Measurements from ENCODE around the gene CCDC85B. TPM values are rescaled to one million over a fixed set of nuclear protein-coding genes. Genes with fewer than 3 reads are reported as not detected.

The CCDC85B gene
- total and polyA plus RNA-seq, 2 of the 13 experiments (the other 11 are each of a cell fraction or from before 2014, with no cell fraction given): 8.2 to 19.5 TPM

DNA sequence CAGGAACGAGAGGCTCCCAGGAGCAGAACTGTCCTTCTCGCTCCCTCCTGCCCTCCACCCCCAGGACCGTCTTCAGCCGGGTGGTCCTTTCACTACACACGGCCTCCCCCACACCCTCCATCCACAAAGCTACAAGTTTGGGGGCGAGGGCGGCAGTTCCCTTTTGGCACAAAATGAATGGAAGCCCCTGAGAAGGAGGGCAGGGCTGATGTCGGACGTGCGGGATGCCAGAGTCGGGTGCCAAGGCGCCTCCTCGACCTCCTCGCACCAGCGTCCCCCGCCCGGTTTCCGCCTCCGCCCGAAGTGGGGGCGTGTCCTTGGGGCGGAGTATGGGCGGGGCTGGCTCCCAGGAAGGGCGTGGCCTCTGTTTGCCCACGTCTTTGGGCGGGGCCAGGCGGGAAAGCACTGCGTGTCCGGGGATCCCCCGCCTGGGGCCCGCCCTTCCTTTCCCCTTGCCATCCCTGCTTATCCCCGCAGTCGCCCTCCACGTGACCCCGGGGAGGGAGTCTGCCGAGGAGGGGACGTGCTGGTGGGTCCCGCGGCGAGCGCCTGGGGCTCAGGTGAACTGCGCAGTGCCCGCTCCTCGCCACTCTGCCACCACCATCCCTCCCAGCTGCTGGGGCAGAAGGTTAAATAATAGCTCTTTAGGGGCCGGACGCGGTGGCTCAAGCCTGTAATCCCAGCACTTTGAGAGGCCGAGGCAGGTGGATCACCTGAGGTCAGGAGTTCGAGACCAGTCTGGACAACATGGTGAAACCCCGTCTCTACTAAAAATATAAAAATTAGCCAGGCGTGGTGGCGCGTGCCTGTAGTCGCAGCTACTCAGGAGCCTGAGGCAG, 16.9 kb upstream of the CCDC85B start (continued):
- TF ChIP-seq, protein P1, sequence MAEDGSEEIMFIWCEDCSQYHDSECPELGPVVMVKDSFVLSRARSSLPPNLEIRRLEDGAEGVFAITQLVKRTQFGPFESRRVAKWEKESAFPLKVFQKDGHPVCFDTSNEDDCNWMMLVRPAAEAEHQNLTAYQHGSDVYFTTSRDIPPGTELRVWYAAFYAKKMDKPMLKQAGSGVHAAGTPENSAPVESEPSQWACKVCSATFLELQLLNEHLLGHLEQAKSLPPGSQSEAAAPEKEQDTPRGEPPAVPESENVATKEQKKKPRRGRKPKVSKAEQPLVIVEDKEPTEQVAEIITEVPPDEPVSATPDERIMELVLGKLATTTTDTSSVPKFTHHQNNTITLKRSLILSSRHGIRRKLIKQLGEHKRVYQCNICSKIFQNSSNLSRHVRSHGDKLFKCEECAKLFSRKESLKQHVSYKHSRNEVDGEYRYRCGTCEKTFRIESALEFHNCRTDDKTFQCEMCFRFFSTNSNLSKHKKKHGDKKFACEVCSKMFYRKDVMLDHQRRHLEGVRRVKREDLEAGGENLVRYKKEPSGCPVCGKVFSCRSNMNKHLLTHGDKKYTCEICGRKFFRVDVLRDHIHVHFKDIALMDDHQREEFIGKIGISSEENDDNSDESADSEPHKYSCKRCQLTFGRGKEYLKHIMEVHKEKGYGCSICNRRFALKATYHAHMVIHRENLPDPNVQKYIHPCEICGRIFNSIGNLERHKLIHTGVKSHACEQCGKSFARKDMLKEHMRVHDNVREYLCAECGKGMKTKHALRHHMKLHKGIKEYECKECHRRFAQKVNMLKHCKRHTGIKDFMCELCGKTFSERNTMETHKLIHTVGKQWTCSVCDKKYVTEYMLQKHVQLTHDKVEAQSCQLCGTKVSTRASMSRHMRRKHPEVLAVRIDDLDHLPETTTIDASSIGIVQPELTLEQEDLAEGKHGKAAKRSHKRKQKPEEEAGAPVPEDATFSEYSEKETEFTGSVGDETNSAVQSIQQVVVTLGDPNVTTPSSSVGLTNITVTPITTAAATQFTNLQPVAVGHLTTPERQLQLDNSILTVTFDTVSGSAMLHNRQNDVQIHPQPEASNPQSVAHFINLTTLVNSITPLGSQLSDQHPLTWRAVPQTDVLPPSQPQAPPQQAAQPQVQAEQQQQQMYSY (CRISPR knock-in tag; IDR thresholded peaks at IDR 0.05): no peak
- TF ChIP-seq CHCHD3 (CRISPR knock-in tag; IDR thresholded peaks at IDR 0.05) (no peak), ZNF746 (CRISPR knock-in tag; IDR thresholded peaks at IDR 0.05) (peak; percentile 68; the same call in 1 of the 2 replicates), SOX5 (CRISPR knock-in tag; IDR thresholded peaks at IDR 0.05; ENCODE audit: borderline replicate concordance) (peak; percentile 47; the same call in 1 of the 2 replicates), SAFB2 (CRISPR knock-in tag; IDR thresholded peaks at IDR 0.05; ENCODE audit: borderline replicate concordance, low read depth) (peak; percentile 76; the same call in 1 of the 2 replicates), ZSCAN22 (CRISPR knock-in tag; IDR thresholded peaks at IDR 0.05) (no peak), ZNF205 (CRISPR knock-in tag; IDR thresholded peaks at IDR 0.05) (no peak)
- TF ChIP-seq, protein P2, sequence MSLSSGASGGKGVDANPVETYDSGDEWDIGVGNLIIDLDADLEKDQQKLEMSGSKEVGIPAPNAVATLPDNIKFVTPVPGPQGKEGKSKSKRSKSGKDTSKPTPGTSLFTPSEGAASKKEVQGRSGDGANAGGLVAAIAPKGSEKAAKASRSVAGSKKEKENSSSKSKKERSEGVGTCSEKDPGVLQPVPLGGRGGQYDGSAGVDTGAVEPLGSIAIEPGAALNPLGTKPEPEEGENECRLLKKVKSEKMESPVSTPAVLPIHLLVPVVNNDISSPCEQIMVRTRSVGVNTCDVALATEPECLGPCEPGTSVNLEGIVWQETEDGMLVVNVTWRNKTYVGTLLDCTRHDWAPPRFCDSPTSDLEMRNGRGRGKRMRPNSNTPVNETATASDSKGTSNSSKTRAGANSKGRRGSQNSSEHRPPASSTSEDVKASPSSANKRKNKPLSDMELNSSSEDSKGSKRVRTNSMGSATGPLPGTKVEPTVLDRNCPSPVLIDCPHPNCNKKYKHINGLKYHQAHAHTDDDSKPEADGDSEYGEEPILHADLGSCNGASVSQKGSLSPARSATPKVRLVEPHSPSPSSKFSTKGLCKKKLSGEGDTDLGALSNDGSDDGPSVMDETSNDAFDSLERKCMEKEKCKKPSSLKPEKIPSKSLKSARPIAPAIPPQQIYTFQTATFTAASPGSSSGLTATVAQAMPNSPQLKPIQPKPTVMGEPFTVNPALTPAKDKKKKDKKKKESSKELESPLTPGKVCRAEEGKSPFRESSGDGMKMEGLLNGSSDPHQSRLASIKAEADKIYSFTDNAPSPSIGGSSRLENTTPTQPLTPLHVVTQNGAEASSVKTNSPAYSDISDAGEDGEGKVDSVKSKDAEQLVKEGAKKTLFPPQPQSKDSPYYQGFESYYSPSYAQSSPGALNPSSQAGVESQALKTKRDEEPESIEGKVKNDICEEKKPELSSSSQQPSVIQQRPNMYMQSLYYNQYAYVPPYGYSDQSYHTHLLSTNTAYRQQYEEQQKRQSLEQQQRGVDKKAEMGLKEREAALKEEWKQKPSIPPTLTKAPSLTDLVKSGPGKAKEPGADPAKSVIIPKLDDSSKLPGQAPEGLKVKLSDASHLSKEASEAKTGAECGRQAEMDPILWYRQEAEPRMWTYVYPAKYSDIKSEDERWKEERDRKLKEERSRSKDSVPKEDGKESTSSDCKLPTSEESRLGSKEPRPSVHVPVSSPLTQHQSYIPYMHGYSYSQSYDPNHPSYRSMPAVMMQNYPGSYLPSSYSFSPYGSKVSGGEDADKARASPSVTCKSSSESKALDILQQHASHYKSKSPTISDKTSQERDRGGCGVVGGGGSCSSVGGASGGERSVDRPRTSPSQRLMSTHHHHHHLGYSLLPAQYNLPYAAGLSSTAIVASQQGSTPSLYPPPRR (CRISPR knock-in tag; IDR thresholded peaks at IDR 0.05; ENCODE audit: borderline replicate concordance): no peak
- TF ChIP-seq, protein P3, sequence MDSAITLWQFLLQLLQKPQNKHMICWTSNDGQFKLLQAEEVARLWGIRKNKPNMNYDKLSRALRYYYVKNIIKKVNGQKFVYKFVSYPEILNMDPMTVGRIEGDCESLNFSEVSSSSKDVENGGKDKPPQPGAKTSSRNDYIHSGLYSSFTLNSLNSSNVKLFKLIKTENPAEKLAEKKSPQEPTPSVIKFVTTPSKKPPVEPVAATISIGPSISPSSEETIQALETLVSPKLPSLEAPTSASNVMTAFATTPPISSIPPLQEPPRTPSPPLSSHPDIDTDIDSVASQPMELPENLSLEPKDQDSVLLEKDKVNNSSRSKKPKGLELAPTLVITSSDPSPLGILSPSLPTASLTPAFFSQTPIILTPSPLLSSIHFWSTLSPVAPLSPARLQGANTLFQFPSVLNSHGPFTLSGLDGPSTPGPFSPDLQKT (CRISPR knock-in tag; IDR thresholded peaks at IDR 0.05; ENCODE audit: borderline replicate concordance): no peak
- TF ChIP-seq, protein P4, sequence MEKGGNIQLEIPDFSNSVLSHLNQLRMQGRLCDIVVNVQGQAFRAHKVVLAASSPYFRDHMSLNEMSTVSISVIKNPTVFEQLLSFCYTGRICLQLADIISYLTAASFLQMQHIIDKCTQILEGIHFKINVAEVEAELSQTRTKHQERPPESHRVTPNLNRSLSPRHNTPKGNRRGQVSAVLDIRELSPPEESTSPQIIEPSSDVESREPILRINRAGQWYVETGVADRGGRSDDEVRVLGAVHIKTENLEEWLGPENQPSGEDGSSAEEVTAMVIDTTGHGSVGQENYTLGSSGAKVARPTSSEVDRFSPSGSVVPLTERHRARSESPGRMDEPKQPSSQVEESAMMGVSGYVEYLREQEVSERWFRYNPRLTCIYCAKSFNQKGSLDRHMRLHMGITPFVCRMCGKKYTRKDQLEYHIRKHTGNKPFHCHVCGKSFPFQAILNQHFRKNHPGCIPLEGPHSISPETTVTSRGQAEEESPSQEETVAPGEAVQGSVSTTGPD (CRISPR knock-in tag; IDR thresholded peaks at IDR 0.05): no peak
- TF ChIP-seq, protein P5, sequence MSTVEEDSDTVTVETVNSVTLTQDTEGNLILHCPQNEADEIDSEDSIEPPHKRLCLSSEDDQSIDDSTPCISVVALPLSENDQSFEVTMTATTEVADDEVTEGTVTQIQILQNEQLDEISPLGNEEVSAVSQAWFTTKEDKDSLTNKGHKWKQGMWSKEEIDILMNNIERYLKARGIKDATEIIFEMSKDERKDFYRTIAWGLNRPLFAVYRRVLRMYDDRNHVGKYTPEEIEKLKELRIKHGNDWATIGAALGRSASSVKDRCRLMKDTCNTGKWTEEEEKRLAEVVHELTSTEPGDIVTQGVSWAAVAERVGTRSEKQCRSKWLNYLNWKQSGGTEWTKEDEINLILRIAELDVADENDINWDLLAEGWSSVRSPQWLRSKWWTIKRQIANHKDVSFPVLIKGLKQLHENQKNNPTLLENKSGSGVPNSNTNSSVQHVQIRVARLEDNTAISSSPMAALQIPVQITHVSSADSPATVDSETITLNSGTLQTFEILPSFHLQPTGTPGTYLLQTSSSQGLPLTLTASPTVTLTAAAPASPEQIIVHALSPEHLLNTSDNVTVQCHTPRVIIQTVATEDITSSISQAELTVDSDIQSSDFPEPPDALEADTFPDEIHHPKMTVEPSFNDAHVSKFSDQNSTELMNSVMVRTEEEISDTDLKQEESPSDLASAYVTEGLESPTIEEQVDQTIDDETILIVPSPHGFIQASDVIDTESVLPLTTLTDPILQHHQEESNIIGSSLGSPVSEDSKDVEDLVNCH (CRISPR knock-in tag; IDR thresholded peaks at IDR 0.05): no peak
- TF ChIP-seq, protein P6, sequence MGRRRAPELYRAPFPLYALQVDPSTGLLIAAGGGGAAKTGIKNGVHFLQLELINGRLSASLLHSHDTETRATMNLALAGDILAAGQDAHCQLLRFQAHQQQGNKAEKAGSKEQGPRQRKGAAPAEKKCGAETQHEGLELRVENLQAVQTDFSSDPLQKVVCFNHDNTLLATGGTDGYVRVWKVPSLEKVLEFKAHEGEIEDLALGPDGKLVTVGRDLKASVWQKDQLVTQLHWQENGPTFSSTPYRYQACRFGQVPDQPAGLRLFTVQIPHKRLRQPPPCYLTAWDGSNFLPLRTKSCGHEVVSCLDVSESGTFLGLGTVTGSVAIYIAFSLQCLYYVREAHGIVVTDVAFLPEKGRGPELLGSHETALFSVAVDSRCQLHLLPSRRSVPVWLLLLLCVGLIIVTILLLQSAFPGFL (CRISPR knock-in tag; IDR thresholded peaks at IDR 0.05): no peak

All from HepG2 (cell line).